B cell (primary cell): ENCODE data around the gene VIL1. TPM values are rescaled to one million over a fixed set of nuclear protein-coding genes. Genes with fewer than 3 reads are reported as not detected.

ENCODE experiments used
- ATAC-seq: fragments of 200-7000 bp; cut with Tn5 transposase; one replicate; pipeline ENCODE4 v1.10.0; 2021; ENCODE audit warnings: low read depth, mild to moderate bottlenecking, moderate number of reproducible peaks, moderate library complexity
- CTCF ChIA-PET: fragments of 350-600 bp; sonication (Branson Sonifier 250); formaldehyde crosslinking; loops from one replicate; lab custom pipeline; 2021; ENCODE audit warnings: antibody characterized with exemption, inconsistent platforms; lab: Charles Lee
- POLR2A ChIA-PET: fragments of 350-600 bp; sonication (Branson Sonifier 250); formaldehyde crosslinking; loops from one replicate; lab custom pipeline; 2021; ENCODE audit warnings: antibody characterized with exemption; lab: Charles Lee
- DNase-seq: peaks from one replicate; pipeline ENCODE4 v3.0.0; 2013
- H2AFZ ChIP-seq: 2 replicates; pipeline ENCODE4 v1.6.1; 2012; ENCODE audit warnings: mild to moderate bottlenecking, low read depth, low read length; ENCODE audit not compliant: insufficient read depth, poor library complexity, severe bottlenecking
- H3K27ac ChIP-seq, 2 donors: 1 replicate in 1 of 2; 2 replicates in 1 of 2; pipeline ENCODE4 v1.5.1; 2012 to 2013; ENCODE audit warnings: low read length in 2 of 2, mild to moderate bottlenecking in 2 of 2, moderate library complexity in 1 of 2
- H3K27me3 ChIP-seq, 4 experiments: fragments of 200-600 bp in 1 of 4; sonication (generic) in 1 of 4; replicated peaks in 1 of 4; 1 replicate in 2 of 4; 2 replicates in 2 of 4; pipeline versions ENCODE4 v1.6.1 to v1.7.0; 2013 to 2016; ENCODE audit warnings: low read length in 3 of 4, mild to moderate bottlenecking in 2 of 4, mixed read lengths in 1 of 4, moderate library complexity in 1 of 4; ENCODE audit not compliant: insufficient read depth in 4 of 4, control insufficient read depth in 3 of 4; ENCODE audit errors: control extremely low read depth in 1 of 4
- H3K36me3 ChIP-seq, 2 experiments: replicated peaks in 1 of 2; 1 replicate in 1 of 2; 2 replicates in 1 of 2; pipeline versions ENCODE4 v1.6.1 to v1.7.1; 2013; ENCODE audit warnings: low read length in 1 of 2; ENCODE audit not compliant: insufficient read depth in 2 of 2, control insufficient read depth in 1 of 2; ENCODE audit errors: control extremely low read depth in 1 of 2, extremely low read depth in 1 of 2
- H3K4me1 ChIP-seq, 2 donors: fragments of 200-600 bp in 1 of 2; sonication (generic) in 1 of 2; 1 replicate in 1 of 2; 2 replicates in 1 of 2; pipeline versions ENCODE4 v1.5.1 to v1.6.1; 2013 to 2017; ENCODE audit warnings: low read length in 2 of 2; ENCODE audit not compliant: control insufficient read depth in 2 of 2, insufficient read depth in 2 of 2
- H3K4me2 ChIP-seq: replicated peaks from 2 replicates; pipeline ENCODE3; 2012; ENCODE audit warnings: mild to moderate bottlenecking, low read depth, low read length; ENCODE audit not compliant: poor library complexity, severe bottlenecking
- H3K4me3 ChIP-seq, 5 experiments: fragments of 200-600 bp in 1 of 5; sonication (generic) in 1 of 5; 1 replicate in 3 of 5; 2 replicates in 2 of 5; pipeline versions ENCODE4 v1.5.1 to v1.7.0; 2011 to 2016; ENCODE audit warnings: low read length in 4 of 5, mild to moderate bottlenecking in 4 of 5, low read depth in 2 of 5, control low read depth in 1 of 5, moderate library complexity in 1 of 5; ENCODE audit not compliant: insufficient read depth in 1 of 5; ENCODE audit errors: control extremely low read depth in 1 of 5, extremely low read depth in 1 of 5
- H3K79me2 ChIP-seq: fragments of 200-600 bp; sonication (generic); one replicate; pipeline ENCODE4 v1.6.0; 2016; ENCODE audit warnings: low read length; ENCODE audit not compliant: control insufficient read depth, insufficient read depth
- H3K9ac ChIP-seq: fragments of 200-600 bp; sonication (generic); 2 replicates; pipeline ENCODE4 v1.6.1; 2017; ENCODE audit warnings: mild to moderate bottlenecking, low read length, moderate library complexity
- H3K9me3 ChIP-seq, 3 donors: one replicate each; pipeline versions ENCODE4 v1.6.1 to v1.7.1; 2013; ENCODE audit warnings: low read length in 2 of 3; ENCODE audit not compliant: control insufficient read depth in 2 of 3, insufficient read depth in 1 of 3; ENCODE audit errors: control extremely low read depth in 1 of 3
- H4K20me1 ChIP-seq: 2 replicates; pipeline ENCODE4 v1.6.0; 2012; ENCODE audit warnings: mild to moderate bottlenecking, low read length; ENCODE audit not compliant: insufficient read depth, control insufficient read depth, poor library complexity, severe bottlenecking
- H3K27ac Mint-ChIP-seq: one replicate; pipeline ENCODE4 v1.8.0; 2021; ENCODE audit warnings: mixed read lengths
- H3K27me3 Mint-ChIP-seq: one replicate; pipeline ENCODE4 v1.8.0; 2021; ENCODE audit warnings: mixed read lengths
- H3K4me1 Mint-ChIP-seq: one replicate; pipeline ENCODE4 v1.8.0; 2021; ENCODE audit warnings: mixed read lengths
- H3K4me3 Mint-ChIP-seq: one replicate; pipeline ENCODE4 v1.8.0; 2021; ENCODE audit warnings: mixed read lengths
- H3K9me3 Mint-ChIP-seq: one replicate; pipeline ENCODE4 v1.8.0; 2022; ENCODE audit warnings: mixed read lengths; ENCODE audit not compliant: insufficient read depth
- EZH2 ChIP-seq: IDR thresholded peaks from 2 replicates; pipeline ENCODE4 v1.6.1; 2012; ENCODE audit warnings: borderline replicate concordance, low read depth, mild to moderate bottlenecking, moderate library complexity, low read length; ENCODE audit not compliant: insufficient read depth, poor library complexity, severe bottlenecking
- WGBS: methylation state at CpG from one replicate; pipeline ENCODE4 v1.1.5; 2013; ENCODE audit warnings: missing lambda C conversion rate; ENCODE audit not compliant: insufficient coverage; 5-methylcytosine and 5-hydroxymethylcytosine counted together
- intact Hi-C: fragments of 100-400 bp; cut with micrococcal nuclease; formaldehyde crosslinking; loops from one replicate; pipeline ENCODE4 v1.10.0; 2022
- polyA plus RNA-seq: library from polyadenylated mRNA; depleted of rRNA; stranded (reverse); fragments of >200 nt; gene quantifications from 2 replicates; pipeline ENCODE4 v1.2.3, GENCODE V29; 2012
- total RNA-seq, 2 donors: library from RNA; stranded (reverse); fragments of 120-200 nt in 1 of 2; gene quantifications; 1 replicate in 1 of 2; 2 replicates in 1 of 2; pipeline versions ENCODE4 v1.2.3 to v1.2.4, GENCODE V29; 2013 to 2022
- TF ChIP-seq, protein P1 (sequence below): fragments of 200-600 bp; IDR thresholded peaks from one replicate; pipeline ENCODE4 v1.8.0; 2022; ENCODE audit warnings: antibody characterized with exemption, mild to moderate bottlenecking

VIL1 gene
- total and polyA plus RNA-seq, 2 donors (not counting 1 experiment from before 2014, with no cell fraction given) = not detected

DNA sequence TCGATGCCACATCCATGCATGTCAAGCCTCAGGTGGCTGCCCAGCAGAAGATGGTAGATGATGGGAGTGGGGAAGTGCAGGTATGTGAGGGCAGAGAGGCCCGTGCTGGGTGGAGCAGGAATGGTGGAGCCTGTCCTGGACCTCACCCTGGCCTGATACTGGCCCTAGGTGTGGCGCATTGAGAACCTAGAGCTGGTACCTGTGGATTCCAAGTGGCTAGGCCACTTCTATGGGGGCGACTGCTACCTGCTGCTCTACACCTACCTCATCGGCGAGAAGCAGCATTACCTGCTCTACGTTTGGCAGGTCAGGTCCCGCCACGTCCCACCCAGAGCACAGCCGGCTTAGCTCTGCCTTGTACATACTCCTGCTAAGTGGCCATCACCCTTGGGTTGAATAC, 13.0 kb downstream of the VIL1 start:
- CTCF ChIA-PET = interaction anchor here (1.3 kb wide), 1 partner anchor 130 kb away, joined by 3 read pairs; no protein-coding TSS in a partner anchor

DNA sequence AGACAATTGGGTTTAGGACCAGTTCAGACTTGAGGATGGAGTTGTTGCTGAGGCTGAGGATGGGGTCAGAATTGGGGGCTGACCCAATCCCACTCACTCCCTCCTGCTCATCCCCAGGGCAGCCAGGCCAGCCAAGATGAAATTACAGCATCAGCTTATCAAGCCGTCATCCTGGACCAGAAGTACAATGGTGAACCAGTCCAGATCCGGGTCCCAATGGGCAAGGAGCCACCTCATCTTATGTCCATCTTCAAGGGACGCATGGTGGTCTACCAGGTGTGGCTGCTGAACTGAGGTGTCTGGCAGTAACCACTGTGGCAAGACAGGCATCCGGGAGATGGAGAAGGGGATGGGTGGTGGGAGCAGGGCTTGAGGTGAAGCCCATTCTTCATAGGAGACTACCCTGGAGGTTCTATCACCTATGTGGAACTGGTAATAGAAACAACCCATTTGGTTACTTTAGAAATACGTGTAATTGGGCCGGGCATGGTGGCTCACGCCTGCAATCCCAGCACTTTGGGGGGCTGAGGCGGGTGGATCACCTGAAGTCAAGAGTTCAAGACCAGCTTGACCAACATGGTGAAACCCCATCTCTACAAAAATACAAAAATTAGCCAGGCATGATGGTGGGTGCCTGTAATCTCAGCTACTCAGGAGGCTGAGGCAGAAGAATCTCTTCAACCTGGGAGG, 13.9 kb downstream of the VIL1 start:
- no peak overlapping the region for H3K9ac ChIP-seq
- H3K4me2 ChIP-seq = no peak overlapping the region
- H3K4me1 ChIP-seq = no peaks in the 10 kb centered on the region
- H3K79me2 ChIP-seq = no peaks in the 10 kb centered on the region
- CTCF ChIA-PET = no interaction called here
- H4K20me1 ChIP-seq = no peaks in the 10 kb centered on the region
- intact Hi-C loops = no loop called here
- H3K36me3 ChIP-seq = no peaks in the 10 kb centered on the region
- Mint-ChIP-seq H3K9me3 (no peaks in the 10 kb centered on the region), H3K27ac (no peak overlapping the region), H3K27me3 (peaks cover 10% of the 10 kb centered on the region), H3K4me3 (no peak overlapping the region), H3K4me1 (peaks cover 3% of the 10 kb centered on the region)
- H3K9me3 ChIP-seq = no peaks in the 10 kb centered on the region
- H3K27ac ChIP-seq = no peak overlapping the region
- POLR2A ChIA-PET = no interaction called here
- H3K27me3 ChIP-seq = peaks cover 0 to 9% (median 0%) of the 10 kb centered on the region in 4 experiments
- 95% methylated on average over 6 of the region's 8 CpGs for WGBS
- H2AFZ ChIP-seq = no peak overlapping the region
- no peak for ATAC-seq
- no peak for DNase-seq
- TF ChIP-seq EZH2 = no peak
- TF ChIP-seq, protein P1, sequence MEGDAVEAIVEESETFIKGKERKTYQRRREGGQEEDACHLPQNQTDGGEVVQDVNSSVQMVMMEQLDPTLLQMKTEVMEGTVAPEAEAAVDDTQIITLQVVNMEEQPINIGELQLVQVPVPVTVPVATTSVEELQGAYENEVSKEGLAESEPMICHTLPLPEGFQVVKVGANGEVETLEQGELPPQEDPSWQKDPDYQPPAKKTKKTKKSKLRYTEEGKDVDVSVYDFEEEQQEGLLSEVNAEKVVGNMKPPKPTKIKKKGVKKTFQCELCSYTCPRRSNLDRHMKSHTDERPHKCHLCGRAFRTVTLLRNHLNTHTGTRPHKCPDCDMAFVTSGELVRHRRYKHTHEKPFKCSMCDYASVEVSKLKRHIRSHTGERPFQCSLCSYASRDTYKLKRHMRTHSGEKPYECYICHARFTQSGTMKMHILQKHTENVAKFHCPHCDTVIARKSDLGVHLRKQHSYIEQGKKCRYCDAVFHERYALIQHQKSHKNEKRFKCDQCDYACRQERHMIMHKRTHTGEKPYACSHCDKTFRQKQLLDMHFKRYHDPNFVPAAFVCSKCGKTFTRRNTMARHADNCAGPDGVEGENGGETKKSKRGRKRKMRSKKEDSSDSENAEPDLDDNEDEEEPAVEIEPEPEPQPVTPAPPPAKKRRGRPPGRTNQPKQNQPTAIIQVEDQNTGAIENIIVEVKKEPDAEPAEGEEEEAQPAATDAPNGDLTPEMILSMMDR = no peak
- H3K4me3 ChIP-seq = no peak overlapping the region

More for the DNA sequence above, 13.0 kb downstream of the VIL1 start:
- Histone ChIP-seq H3K27ac (no peak overlapping the region), H3K4me1 (no peaks in the 10 kb centered on the region), H3K9me3 (no peaks in the 10 kb centered on the region), H3K9ac (no peak overlapping the region), H3K4me2 (no peak overlapping the region), H3K79me2 (no peaks in the 10 kb centered on the region), H3K4me3 (no peak overlapping the region), H4K20me1 (no peaks in the 10 kb centered on the region), H3K27me3 (peaks cover 0 to 9% (median 0%) of the 10 kb centered on the region in 4 experiments), H3K36me3 (no peaks in the 10 kb centered on the region), H2AFZ (no peak overlapping the region)
- Mint-ChIP-seq H3K27ac (no peak overlapping the region), H3K27me3 (peaks cover 10% of the 10 kb centered on the region), H3K4me1 (no peaks in the 10 kb centered on the region), H3K4me3 (no peak overlapping the region), H3K9me3 (no peaks in the 10 kb centered on the region)
- DNase-seq (no peak), ATAC-seq (no peak)
- POLR2A ChIA-PET = no interaction called here
- intact Hi-C loops = no loop called here
- no peak for TF ChIP-seq EZH2
- TF ChIP-seq, protein P1 = no peak
- WGBS = 91% methylated on average over 9 of the region's 10 CpGs
